ENCODE measurements around the gene CCL13.
"Not testable (repeated sequence)": the region's sequence is repeated elsewhere in the genome, so short reads cannot be mapped to it uniquely, and the experiment has no call there.

CCL13 gene

DNA sequence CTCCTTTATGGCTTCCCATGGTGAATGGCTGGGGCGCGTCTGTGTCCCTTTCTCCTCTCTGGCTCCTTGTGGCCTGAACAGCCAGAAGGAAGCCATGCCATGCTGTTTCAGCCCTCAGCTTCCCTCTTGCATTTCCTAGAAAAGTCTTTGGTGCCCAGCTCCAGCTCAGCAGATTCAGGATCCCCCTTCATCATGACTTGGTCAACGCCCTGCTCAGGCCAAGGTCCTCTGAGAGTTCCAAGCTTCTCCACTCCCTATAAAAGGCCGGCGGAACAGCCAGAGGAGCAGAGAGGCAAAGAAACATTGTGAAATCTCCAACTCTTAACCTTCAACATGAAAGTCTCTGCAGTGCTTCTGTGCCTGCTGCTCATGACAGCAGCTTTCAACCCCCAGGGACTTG is at the start of gene CCL13:
Gene CCL13, plus strand, starts transcription at position 287 of the 400 bp plus-strand sequence. Its CDS starts 47 bp downstream, at position 334.
- DNase-seq: no peak

GRCh38 chr17:34307110-34307509 is 49.2 kb upstream of the CCL13 start:
- DNase-seq: no peak

DNA sequence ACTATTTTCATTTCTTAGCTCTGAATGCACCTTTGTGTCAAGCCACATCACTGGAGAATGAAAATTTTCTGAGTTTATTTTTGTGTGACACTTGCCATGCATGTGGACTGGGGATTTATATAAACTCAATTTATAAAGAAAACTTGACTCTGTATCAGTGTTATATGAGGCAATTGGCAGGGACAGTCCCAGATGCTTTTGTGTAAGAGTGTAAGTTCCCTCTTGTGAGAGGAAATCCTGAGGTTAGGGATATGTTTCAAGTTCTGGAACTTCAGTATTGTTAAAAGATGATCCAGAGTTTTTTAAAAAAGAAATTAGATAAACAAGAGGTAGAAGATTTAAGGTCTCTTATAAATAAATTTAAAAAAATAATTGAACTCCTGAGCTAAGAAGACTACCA is 47.9 kb upstream of the CCL13 start:
- no peak for DNase-seq

DNA sequence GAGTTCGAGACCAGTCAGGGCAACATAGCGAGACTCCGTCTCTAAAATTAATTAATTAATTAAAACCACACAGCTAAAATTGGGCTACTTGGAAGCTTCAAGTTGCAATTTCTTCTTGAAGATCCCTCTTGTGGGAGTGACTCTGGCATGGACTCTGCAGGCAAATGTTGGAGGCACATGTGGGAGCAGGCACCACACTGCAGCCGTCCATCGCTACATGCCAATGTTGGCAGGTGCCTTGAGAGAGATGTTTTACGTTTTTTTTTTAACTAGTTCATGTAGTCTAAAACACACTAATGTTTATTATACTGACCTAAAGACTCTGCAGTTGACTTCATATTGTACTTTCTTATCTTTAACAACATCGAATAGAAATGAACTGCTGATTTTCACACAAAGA is 45.0 kb upstream of the CCL13 start:
- no peak for DNase-seq

- no peak for DNase-seq
Measured at GRCh38 chr17:34312080-34312479, 44.2 kb upstream of the CCL13 start.

DNA sequence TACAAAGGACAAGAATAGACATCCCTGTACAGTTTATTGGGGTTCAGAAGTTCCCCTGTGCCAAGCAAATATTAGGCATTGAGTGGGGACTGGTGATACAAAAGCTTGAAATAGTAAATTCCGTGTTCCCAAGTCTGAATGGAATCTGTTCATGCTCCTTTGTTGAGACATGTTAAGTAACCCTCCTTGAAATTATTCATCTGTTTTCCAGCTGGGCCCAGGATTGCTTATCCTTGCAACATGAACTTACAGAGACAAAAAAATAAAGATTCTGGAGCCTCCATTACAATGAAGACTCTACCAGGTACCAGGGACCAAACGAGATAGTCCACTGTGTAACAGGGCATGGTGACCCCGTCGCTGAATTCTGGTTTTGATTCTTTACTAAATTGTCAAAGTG is 43.1 kb upstream of the CCL13 start:
- DNase-seq: no peak

DNA sequence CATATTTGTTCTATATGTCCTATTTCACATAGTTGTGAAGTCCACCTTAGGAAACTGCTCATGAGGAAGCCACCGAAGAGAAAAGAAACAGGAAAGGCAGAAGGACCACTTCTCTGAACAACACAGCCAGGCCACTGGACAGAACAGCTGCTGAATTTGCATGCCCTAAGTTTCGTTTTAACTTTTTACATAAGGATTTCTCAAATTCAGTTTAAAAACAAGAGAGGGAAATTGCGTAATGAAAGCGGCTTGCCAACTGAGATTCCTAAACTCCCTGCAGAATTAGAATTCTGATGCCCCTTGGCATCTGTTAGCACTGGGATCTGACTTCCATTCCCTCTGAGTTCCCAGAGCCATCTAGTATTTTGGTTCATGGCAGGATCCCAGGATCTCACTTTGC is 42.0 kb upstream of the CCL13 start:
- no peak for DNase-seq

- no peak for DNase-seq
Measured at GRCh38 chr17:34318474-34318873, 37.8 kb upstream of the CCL13 start.

DNA sequence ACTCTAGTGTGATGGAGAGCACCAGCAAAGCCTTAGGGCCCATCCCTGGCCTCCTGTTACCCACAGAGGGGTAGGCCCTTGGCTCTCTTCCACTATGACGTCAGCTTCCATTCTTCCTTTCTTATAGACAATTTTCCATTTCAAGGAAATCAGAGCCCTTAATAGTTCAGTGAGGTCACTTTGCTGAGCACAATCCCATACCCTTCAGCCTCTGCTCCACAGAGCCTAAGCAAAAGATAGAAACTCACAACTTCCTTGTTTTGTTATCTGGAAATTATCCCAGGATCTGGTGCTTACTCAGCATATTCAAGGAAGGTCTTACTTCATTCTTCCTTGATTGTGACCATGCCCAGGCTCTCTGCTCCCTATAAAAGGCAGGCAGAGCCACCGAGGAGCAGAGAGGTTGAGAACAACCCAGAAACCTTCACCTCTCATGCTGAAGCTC is 37.2 kb upstream of the CCL13 start, which contains the start of gene CCL8:
Gene CCL8, plus strand, starts transcription at position 397 of the 445 bp plus-strand sequence. CDS start 67 bp downstream, outside the sequence.
- DNase-seq: no peak

DNA sequence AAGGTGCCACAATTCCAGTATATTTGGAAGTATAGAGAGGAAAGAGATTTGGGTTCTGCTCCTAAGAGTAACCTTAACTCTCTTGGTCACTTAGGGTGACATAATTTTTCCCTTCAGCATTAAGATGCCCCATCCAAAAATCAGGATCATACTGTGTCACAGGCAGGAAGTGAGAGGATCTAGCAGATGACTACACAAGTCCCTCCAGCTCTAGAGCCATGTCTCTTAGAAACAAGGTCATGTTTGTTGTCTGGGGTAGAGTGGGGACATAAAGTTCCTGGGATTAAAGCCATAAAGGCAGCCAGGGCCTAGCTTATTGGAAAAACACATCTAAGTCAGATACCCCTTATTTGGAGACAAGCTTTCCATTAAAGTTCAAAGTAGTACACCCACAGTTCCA is 34.3 kb upstream of the CCL13 start:
- DNase-seq: no peak

DNA sequence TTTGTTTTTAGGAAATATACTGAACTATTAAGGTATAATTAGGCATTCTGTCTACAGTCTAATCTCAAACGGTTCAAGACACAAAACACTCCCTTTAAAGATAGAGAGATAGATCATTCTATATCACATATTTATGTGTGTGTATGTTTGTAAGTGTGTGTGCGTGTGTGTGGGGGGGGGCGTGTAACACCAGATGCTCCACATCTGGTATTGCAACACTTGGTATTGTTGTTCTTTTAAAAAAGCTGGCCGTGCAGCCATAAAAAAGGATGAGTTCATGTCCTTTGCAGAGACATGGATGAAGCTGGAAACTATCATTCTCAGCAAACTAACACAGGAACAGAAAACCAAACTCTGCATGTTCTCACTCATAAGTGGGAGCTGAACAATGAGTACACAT is 28.7 kb upstream of the CCL13 start:
- DNase-seq: not testable (repeated sequence)

DNA sequence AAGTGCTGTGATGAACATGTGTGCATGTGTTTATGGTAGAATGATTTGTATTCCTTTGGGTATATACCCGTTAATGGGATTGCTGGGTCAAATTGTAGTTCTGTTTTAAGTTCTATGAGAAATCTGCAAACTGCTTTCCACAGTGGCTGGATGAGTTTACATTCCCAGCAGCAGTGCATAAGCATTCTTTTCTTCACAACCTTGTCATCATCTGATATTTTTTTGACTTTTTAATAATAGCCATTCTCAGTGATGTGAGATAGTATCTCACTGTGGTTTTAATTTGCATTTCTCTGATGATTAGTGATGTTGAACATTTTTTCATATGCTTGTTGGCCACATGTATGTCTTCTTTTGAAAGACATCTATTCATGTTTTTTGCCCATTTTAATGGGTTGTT is 18.6 kb upstream of the CCL13 start:
- no peak for DNase-seq

DNA sequence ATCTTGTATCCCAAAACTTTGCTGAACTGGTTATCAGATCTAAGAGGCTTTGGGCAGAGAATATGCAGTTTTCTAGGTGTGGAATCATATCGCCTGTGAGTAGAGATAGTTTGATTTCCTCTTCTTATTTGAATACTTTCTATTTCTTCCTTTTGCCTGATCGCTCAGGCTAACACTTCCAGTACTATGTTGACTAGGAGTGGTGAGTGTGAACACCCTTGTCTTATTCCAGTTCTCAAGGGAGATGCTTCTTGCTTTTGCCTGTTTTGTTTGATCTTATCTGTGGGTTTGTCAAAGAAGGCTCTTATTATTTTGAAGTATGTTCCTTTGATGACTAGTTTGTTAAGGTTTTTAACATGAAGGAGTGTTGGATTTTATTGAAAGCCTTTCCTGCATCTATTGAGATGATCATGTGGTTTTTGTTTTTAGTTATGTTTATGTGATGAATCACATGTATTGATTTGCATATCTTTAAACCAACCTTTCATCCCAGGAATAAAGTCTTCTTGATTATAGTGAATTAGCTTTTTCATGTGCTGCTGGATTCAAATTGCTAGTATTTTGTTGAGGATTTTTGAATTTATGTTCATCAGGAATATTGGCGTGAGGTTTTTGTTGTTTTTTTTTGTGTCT is 17.0 kb upstream of the CCL13 start:
- no peak for DNase-seq

DNA sequence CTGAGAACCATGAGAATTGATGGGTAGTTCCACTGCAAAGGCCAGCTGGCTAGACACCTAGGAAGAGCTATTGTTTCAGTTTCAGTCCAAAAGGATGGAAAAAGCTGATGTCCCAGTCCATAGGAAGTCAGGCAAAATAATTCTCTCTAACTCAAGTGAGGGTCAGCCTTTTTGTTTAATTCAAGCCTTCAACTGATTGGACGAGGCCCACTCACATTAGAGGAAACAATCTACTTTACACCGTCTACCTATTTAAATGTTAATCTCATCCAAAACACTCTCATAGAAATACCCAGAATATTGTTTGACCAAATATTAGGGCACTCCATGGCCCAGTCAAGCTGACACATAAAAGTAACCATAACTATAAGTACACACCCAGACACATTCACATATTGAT is 14.4 kb upstream of the CCL13 start:
- DNase-seq: no peak

GRCh38 chr17:34347063-34347462 is 9.2 kb upstream of the CCL13 start:
- no peak for DNase-seq

DNA sequence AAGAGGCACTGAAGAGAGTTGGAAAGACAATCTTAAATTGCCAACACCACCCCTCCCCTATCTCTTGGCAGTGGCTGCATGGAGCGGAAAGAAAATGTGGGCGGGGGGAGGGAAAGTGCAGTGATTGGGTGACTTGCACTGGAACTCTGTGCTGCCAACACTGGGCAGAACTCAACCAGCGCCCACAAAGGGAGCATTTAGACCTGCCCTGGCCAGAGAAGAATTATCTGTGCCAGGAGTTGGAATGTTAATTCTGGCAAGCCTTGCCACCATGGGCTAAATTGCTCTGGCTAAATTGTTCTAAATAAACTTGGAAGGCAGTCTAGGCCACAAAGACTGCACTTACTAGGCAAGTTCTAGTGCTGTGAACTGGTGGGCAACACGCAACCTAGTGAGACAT is 6.5 kb upstream of the CCL13 start:
- peak in 2 of 56 donors; percentile 8 to 15 for DNase-seq

DNA sequence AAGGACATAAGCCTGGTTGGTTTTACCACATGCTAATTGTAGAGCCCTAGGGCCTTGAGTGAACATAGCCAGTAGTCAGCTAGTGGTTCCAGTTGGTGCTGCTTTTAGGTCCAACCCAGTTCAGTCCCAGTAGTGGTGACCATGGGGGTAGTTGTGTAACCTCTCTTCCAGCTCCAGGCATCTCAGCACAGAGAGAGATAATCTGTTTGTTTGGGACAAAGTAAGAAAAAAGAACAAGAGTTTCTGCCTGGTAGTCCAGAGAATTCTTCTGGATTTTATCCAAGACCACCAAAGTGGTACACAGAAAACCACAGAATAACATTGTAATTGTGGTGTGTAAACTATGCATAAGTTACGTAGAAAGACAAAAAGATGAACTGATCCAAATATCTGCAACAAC is 5.2 kb upstream of the CCL13 start:
- no peak for DNase-seq

DNA sequence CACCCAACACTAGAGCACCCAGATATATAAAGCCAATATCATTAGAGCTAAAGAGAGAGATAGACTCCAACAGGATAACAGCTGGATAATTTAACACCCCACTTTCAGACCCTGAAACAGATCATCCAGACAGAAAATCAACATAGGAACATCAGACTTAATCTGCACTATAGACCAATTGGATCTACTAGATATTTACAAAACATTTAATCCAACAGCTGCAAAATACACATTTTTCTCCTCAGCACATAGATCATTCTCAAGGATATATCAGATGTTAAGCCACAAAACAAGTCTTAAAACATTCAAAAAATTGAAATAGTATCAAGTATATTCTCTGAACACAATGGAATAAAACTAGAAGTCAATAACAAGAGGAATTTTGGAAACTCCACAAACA is 4.1 kb upstream of the CCL13 start:
- DNase-seq: no peak

DNA sequence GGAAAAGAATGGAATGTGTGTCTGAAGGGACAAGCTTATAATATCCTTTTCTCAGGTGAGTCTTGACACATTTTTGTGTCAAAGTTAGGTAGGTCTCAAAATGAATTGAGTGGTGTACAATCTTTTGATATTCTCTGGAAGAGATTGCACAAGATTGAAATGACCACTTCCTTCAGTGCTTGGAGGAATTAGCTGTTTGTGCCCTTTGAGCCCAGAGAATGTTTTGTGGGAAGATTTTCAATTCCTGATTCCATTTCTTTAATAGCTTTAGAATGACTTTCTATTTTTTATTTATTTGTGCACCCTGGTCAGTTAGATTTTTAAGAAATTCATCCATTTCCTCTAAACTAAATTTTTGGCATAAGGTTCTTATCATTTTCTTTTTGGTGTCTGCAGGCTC is 1.6 kb upstream of the CCL13 start:
- no peak for DNase-seq

DNA sequence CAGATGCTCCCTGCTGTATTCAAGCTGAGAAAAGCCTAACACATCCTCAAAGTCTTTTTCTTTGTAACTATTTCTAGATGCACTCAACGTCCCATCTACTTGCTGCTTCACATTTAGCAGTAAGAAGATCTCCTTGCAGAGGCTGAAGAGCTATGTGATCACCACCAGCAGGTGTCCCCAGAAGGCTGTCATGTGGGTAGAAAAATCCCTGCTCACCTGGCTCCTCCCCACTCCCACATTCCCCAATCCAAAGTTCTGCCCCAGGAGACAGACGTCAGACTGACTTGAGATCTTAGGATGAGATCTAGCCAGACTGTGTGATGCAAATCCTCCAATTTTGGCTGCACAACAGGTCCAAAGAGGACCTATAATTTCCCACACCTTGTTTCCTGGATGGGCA is 1.1 kb downstream of the CCL13 start:
- no peak for DNase-seq

- DNase-seq: no peak
Measured at GRCh38 chr17:34358631-34359030, 2.4 kb downstream of the CCL13 start.

DNA sequence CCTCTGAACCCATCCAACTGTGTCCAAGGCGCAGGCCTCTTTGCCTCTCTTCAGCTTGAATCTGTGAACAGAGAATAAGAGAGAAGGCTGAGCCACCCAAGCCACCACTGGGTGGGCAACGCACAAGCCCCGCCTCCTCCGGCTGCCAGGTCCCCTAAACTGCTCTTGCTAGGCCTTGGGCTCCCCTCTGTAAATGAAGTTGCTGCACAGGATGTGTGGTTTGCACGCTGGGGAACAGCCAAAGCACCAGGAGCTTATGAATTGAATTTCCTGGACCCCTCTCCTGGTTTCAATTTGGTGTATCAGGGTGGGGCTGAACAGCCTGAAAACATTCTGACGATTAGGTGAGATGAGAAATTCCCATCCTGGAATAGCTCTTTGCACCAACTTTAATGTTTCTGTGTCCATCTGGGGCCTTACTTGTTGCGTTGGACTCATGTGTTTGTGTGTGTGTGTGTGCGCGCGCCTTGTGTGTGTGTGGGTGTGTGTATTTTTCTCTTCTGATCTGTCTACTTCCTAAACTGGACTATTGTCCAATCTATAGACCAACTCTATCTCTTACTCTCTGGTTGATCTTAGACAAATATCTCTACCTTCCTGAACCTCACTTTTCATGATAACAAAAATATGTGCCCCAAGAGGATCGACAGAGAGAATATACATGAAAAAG is 4.5 kb downstream of the CCL13 start:
- no peak for DNase-seq

GRCh38 chr17:34361478-34362061 is 5.3 kb downstream of the CCL13 start:
- peak in 45 of 56 donors; percentile 10 to 78 (median 51) for DNase-seq
